Upper lobe of left lung (tissue), 4 donors: Measurements from ENCODE around the gene CNDP1.

Experiments used
- CTCF ChIP-seq, 6 experiments: fragments of 450-650 bp in 4 of 6; fragments of 200-600 bp in 2 of 6; sonication (generic) in 2 of 6; IDR thresholded peaks; one replicate each; pipeline ENCODE4 v1.5.1; 2016 to 2019; ENCODE audit warnings: antibody characterized with exemption in 6 of 6
- POLR2A ChIP-seq, 4 donors: fragments of 450-650 bp; IDR thresholded peaks; one replicate each; pipeline ENCODE4 v1.5.1; 2016 to 2017; ENCODE audit warnings: antibody characterized with exemption in 4 of 4, mild to moderate bottlenecking in 2 of 4
- POLR2AphosphoS5 ChIP-seq, 2 donors: sonication (generic); formaldehyde crosslinking; IDR thresholded peaks; one replicate each; pipeline ENCODE4 v1.5.1; 2017; ENCODE audit warnings: antibody characterized with exemption in 2 of 2

DNA sequence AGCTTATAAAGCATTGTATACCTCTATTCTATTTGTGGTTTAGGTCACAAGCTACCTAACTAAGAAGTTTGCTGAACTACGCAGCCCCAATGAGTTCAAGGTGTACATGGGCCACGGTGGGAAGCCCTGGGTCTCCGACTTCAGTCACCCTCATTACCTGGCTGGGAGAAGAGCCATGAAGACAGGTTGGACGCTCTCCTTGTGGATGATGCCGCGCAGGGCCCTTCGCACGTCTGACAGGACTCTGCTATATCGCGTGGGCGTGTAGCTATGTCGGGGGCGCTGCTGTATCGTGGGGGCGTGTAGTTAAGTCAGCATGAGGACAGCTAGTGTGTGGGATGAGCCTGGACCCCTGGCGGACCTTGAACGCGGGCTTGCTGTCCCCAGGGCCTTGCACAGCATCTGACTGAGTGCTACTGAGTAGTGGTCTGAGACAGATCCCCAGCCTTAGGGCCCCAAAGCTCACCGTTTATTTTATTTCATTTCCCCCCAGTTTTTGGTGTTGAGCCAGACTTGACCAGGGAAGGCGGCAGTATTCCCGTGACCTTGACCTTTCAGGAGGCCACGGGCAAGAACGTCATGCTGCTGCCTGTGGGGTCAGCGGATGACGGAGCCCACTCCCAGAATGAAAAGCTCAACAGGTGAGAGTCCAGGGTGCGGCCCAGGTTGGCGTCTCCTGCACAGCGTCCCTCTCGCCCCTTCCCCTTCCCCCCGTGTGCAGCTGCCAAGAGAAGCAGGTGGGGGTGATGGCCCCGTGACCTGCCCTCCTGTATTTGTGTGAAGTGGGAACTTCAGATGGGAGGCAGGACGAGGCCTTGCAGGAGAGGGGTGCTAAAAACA lies 15.6 kb upstream of the CNDP1 start:
- TF ChIP-seq POLR2AphosphoS5 (IDR thresholded peaks at IDR 0.05) (no peak), CTCF (IDR thresholded peaks at IDR 0.05) (no peak), POLR2A (IDR thresholded peaks at IDR 0.05) (no peak)
